Esophagus muscularis mucosa (tissue), 3 donors: ENCODE data around the gene HHATL.

Source experiments
- EP300 ChIP-seq: sonication (generic); formaldehyde crosslinking; IDR thresholded peaks from one replicate; pipeline ENCODE4 v1.6.1; 2017; ENCODE audit warnings: antibody characterized with exemption
- TF ChIP-seq, protein P1 (sequence below), 3 experiments: fragments of 200-600 bp in 2 of 3; fragments of 450-650 bp in 1 of 3; sonication (generic) in 2 of 3; IDR thresholded peaks; one replicate each; pipeline ENCODE4 v1.5.1; 2017 to 2019; ENCODE audit warnings: antibody characterized with exemption in 3 of 3, mild to moderate bottlenecking in 2 of 3, moderate library complexity in 1 of 3

DNA sequence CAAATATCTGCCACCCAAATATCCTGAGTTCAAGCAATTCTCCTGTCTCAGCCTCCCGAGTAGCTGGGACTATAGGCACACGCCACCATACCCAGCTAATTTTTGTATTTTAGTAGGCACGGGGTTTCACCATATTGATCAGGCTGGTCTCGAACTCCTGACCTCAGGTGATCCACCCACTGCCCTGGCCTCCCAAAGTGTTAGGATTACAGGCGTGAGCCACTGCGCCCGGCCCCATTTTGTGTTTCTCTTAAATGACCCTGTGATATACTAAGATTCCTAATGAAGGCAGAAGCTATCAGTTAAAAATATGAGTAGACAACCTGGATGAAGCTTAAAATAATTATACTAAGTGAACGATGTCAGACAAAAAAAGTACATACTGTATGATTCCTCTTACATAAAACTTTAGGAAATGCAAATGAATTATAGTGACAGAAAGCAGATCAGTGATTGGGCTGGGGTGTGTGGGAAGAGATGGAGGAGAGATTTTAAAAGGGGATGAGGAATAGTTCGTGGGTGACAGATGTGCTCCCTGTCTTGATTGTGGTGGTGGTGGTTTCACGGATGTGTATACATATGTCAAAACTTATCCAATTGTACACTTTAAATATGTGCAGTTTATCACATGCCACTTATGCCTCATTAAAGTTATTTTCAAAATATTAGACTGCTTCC lies 21.1 kb downstream of the HHATL start:
- TF ChIP-seq EP300 = no peak
- TF ChIP-seq, protein P1, sequence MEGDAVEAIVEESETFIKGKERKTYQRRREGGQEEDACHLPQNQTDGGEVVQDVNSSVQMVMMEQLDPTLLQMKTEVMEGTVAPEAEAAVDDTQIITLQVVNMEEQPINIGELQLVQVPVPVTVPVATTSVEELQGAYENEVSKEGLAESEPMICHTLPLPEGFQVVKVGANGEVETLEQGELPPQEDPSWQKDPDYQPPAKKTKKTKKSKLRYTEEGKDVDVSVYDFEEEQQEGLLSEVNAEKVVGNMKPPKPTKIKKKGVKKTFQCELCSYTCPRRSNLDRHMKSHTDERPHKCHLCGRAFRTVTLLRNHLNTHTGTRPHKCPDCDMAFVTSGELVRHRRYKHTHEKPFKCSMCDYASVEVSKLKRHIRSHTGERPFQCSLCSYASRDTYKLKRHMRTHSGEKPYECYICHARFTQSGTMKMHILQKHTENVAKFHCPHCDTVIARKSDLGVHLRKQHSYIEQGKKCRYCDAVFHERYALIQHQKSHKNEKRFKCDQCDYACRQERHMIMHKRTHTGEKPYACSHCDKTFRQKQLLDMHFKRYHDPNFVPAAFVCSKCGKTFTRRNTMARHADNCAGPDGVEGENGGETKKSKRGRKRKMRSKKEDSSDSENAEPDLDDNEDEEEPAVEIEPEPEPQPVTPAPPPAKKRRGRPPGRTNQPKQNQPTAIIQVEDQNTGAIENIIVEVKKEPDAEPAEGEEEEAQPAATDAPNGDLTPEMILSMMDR (IDR thresholded peaks at IDR 0.05) = no peak
